Uterus (tissue), 4 donors: ENCODE results near the gene LILRB5. TPM values are rescaled to one million over a fixed set of nuclear protein-coding genes. Genes with fewer than 3 reads are reported as not detected.
"Not testable (repeated sequence)": the region's sequence is repeated elsewhere in the genome, so short reads cannot be mapped to it uniquely, and the experiment has no call there.

ENCODE experiments used
- DNase-seq, 2 donors: peaks; one replicate each; pipeline ENCODE4 v3.0.0-alpha.2; 2019 to 2020
- H3K27ac ChIP-seq, 2 donors: fragments of 200-600 bp; sonication (generic); 1 replicate in 1 of 2; 2 replicates in 1 of 2; pipeline ENCODE4 v1.5.1; 2016 to 2018
- H3K27me3 ChIP-seq, 2 donors: fragments of 200-600 bp; sonication (generic); one replicate each; pipeline ENCODE4 v1.5.1; 2018 to 2019; ENCODE audit warnings: control low read depth in 1 of 2
- H3K36me3 ChIP-seq, 2 donors: fragments of 200-600 bp; sonication (generic); one replicate each; pipeline ENCODE4 v1.5.1; 2019; ENCODE audit warnings: control low read depth in 1 of 2
- H3K4me1 ChIP-seq, 2 donors: fragments of 200-600 bp; sonication (generic); one replicate each; pipeline ENCODE4 v1.5.1; 2018 to 2019; ENCODE audit warnings: control low read depth in 1 of 2
- H3K4me3 ChIP-seq, 2 donors: fragments of 200-600 bp; sonication (generic); 1 replicate in 1 of 2; 2 replicates in 1 of 2; pipeline ENCODE4 v1.5.1; 2018 to 2019; ENCODE audit warnings: mild to moderate bottlenecking in 1 of 2
- H3K9me3 ChIP-seq, 2 donors: fragments of 200-600 bp; sonication (generic); one replicate each; pipeline ENCODE4 v1.5.1; 2019; ENCODE audit warnings: control low read depth in 1 of 2
- POLR2A ChIP-seq, 2 donors: fragments of 450-650 bp; IDR thresholded peaks; one replicate each; pipeline ENCODE4 v1.6.1; 2016; ENCODE audit warnings: antibody characterized with exemption in 2 of 2, mild to moderate bottlenecking in 1 of 2, moderate library complexity in 1 of 2
- intact Hi-C: fragments of 100-400 bp; cut with DNase I; formaldehyde crosslinking; loops from one replicate; pipeline ENCODE4 v1.15.1; 2023; ENCODE audit warnings: low total_unique reads
- total RNA-seq, 4 donors: library from RNA; depleted of rRNA in 3 of 4; stranded (reverse); fragments of >200 nt in 3 of 4; gene quantifications; one replicate each; pipeline versions ENCODE4 v1.1.0 to v1.2.4, GENCODE V29; 2014 to 2023
- TF ChIP-seq, protein P1 (sequence below), 4 experiments: fragments of 200-600 bp in 2 of 4; fragments of 450-650 bp in 2 of 4; sonication (generic) in 2 of 4; IDR thresholded peaks; one replicate each; pipeline ENCODE4 v1.5.1; 2016 to 2019; ENCODE audit warnings: antibody characterized with exemption in 4 of 4, mild to moderate bottlenecking in 2 of 4, moderate library complexity in 1 of 4
- donor health status: DM: yes; HTN: yes; CAD: no.

LILRB5 gene
- total RNA-seq, 4 donors from 2014 or later, result 3.2 to 3.7 (median 3.7) TPM; not detected in 1

DNA sequence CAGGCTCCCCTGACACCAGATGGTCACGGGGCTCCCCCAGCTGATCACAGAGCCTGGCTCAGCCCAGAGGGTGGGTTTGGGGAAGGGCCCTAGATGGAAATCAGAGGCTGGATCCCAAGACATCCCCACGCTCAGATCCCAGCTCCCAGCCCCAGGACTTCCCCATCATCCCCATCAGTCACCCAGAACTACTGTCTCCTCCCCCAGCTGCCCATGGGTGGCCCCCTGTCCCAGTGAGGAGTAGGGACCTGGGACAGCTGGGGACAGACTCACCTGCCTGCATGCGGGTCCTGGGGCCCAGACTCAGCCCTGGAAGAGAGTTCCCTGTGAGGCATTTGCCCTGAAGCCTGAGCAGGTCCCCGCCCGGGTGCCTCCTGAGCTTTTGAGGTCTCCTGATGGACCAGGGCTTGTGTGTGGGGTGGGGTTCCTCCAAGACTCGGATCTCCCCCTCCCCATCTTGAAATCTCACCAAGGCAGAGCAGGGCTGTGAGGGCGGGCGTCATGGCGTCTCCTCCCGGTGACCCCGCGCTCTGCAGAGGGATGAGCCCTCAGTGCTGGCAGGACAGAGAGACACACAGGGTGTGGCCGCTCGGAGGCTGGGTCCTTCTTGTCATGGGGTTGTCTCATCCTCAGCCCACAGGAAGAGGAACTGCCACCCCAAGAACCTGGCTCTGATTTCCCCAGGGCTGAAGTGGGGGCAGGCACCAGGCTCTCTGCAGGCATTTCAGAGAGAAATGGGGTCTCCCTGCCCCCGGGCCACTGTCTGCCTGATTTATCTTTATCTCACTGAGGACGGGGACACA lies 34.4 kb downstream of the LILRB5 start, which contains the start of gene LILRB3:
Gene LILRB3 (minus strand): TSS at position 534 of the 803 bp plus-strand sequence. CDS start 31 bp downstream, at position 503.
- H3K27ac ChIP-seq, H3K36me3 ChIP-seq, H3K27me3 ChIP-seq, H3K4me1 ChIP-seq, DNase-seq, intact Hi-C loops, H3K4me3 ChIP-seq, H3K9me3 ChIP-seq: not testable (repeated sequence)

DNA sequence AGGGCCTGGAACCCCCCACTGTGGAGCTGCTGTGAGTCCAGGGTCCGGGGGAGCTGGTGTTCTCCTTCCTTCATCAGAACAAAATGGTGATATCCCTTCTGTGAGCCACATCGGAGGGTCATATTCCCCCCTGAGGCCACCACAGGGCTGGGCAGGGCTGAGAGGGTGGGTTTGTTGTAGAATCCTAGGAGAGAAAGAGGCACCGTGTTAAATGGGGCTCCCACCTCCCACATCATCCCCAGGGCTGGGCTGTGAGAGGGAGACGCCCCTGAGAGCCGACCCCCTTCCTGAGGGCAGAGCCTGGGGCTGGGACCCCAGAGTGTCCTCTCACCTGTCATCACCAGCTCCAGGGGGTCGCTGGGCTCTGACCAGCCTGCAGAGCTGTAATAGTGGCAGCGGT lies 35.1 kb downstream of the LILRB5 start:
- H3K27ac ChIP-seq, DNase-seq, H3K36me3 ChIP-seq, H3K9me3 ChIP-seq, H3K4me1 ChIP-seq, intact Hi-C loops, H3K27me3 ChIP-seq, H3K4me3 ChIP-seq: not testable (repeated sequence)

DNA sequence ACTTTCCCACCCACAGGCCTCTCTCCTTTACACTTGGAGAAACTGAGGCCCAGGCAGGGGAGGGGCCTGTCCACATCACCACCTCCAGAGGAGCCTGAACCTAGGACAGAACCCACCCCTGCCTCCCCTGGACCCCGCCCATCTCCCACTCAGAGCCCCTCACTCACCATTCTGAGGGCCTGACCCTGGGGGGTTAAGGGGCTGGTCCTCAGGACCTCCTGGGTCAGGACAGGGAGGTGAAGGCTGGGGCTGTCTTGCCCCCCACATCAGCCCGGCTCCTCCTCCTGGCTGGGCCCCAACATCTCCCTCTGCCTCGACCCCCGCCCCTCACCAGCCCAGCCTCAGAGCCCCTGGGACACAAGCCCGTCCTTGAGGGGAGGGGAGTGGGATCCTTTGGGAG lies 37.4 kb downstream of the LILRB5 start:
- DNase-seq, H3K27ac ChIP-seq, H3K4me1 ChIP-seq, H3K36me3 ChIP-seq, H3K9me3 ChIP-seq, H3K4me3 ChIP-seq, intact Hi-C loops, H3K27me3 ChIP-seq: not testable (repeated sequence)

DNA sequence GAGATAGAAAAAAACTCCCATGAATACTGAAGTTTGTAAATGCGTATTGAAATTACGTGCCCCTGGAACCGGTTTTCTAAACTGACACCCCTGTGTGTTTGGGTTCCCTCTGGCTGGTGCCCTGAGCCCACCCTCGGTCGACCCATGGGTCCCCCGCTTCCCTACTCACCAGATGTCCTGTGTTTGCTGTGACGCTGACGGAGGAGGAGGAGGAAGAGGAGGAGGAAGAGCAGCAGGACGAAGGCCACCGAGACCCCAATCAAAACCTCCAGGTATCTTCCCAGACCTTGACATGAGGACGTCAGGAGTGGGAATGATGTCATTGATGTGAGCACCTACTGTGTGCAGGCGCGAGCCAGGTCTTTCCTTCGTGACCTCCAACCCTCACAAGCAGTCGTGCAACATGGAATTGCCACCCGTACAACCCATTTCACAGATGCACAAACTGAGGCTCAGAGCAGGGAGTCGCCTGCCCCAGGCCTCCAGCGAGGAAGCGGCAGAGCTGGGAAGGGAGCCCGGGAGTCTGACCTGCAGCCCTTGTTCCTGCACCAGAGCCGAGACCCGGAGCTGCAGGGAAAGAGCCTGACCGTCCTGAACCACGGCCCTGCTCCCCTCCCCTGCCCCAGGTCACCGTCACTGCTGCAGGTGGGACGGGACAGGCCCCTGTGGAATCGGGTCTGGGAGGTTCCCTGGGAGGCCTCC lies 38.0 kb downstream of the LILRB5 start:
- Histone ChIP-seq H3K9me3 (no peaks in the 10 kb centered on the region), H3K4me3 (no peak overlapping the region), H3K27me3 (no peaks in the 10 kb centered on the region), H3K27ac (no peak overlapping the region), H3K36me3 (no peaks in the 10 kb centered on the region), H3K4me1 (no peaks in the 10 kb centered on the region)
- no peak for TF ChIP-seq POLR2A (IDR thresholded peaks at IDR 0.05)
- TF ChIP-seq, protein P1, sequence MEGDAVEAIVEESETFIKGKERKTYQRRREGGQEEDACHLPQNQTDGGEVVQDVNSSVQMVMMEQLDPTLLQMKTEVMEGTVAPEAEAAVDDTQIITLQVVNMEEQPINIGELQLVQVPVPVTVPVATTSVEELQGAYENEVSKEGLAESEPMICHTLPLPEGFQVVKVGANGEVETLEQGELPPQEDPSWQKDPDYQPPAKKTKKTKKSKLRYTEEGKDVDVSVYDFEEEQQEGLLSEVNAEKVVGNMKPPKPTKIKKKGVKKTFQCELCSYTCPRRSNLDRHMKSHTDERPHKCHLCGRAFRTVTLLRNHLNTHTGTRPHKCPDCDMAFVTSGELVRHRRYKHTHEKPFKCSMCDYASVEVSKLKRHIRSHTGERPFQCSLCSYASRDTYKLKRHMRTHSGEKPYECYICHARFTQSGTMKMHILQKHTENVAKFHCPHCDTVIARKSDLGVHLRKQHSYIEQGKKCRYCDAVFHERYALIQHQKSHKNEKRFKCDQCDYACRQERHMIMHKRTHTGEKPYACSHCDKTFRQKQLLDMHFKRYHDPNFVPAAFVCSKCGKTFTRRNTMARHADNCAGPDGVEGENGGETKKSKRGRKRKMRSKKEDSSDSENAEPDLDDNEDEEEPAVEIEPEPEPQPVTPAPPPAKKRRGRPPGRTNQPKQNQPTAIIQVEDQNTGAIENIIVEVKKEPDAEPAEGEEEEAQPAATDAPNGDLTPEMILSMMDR (IDR thresholded peaks at IDR 0.05), result no peak
- intact Hi-C loops, result no loop called here
- DNase-seq, result no peak

DNA sequence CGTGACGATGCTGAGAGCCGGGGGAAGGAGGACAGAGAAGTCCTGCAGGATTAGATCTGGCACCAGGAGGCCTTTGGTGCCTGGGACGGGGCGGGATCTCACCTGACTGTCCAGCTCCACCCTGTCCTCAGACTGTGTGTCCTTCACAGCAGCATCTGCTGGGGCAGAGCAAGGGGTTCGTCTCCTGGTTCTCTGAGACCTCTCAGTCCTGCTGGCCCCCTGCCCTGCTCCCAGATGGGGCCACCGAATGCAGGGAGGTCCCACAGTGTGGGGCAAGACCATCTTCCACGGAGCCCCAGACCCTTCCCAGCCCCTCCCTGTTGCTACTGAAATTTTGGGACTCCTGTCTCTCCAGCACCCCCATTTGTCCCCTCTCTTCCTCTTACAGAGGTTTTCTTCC lies 38.8 kb downstream of the LILRB5 start:
- TF ChIP-seq, protein P1 (IDR thresholded peaks at IDR 0.05), result no peak
- TF ChIP-seq POLR2A (IDR thresholded peaks at IDR 0.05), result no peak
- Histone ChIP-seq H3K4me1 (no peaks in the 10 kb centered on the region), H3K27me3 (no peaks in the 10 kb centered on the region), H3K4me3 (no peak overlapping the region), H3K36me3 (no peaks in the 10 kb centered on the region), H3K27ac (no peak overlapping the region), H3K9me3 (no peaks in the 10 kb centered on the region)
- intact Hi-C loops, result no loop called here
- no peak for DNase-seq

DNA sequence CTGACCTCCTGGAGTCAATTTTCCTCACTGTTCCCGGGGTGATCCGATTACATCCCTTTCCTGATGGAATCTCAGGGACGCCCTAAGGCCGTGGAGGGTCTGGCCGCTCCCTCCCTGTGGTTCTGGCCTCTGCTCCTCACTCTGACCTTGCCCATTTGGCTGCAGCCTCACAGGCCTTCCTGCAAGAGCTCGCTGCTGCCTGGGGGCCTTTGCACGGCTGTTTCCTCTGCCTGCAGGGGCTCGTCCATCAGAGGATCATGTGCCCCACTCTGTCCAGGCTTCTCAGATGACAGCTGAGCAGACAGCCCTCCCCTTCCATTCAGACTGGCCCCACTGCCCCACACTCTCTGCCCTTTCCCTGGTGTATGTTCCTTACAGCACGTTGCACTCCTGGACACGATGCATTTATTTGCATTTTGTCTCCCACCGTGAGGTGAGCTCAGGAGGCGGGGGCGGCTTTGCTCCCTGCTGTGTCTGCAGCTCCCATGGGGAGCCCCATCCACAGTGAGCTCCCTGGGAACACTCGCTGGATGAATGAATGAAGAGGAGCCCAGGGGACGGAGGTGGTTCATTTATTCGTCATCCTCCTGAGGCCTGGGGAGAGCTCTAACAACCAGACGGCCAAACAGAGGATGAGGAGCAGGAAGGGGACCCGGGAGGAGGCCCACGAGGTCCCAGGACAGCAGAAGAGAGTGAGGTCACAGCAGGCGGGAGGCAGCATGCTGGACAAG lies 39.4 kb downstream of the LILRB5 start:
- H3K27ac ChIP-seq, H3K4me1 ChIP-seq, H3K36me3 ChIP-seq, H3K27me3 ChIP-seq, DNase-seq, intact Hi-C loops, H3K4me3 ChIP-seq, H3K9me3 ChIP-seq: not testable (repeated sequence)

DNA sequence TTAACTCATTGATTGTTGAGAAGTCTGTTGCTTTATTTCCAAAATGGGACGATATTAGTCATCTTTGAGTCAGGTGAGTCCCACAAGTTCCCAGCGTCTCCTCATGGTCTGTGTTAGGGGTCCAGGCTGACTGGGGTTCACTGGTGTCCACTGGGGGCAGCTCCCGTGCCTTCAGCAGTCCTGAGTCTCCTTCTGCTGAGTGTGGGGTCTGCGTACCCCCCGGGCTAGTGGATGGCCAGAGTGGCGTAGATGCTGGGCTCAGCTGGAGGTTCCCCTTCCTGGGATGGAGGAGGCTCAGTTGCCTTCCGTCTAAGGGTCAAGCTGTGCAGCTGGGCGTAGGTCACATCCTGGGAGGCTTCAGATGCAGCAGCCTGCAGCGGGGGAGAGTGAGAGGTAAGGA lies 40.2 kb downstream of the LILRB5 start:
- Histone ChIP-seq H3K27me3 (no peaks in the 10 kb centered on the region), H3K36me3 (no peaks in the 10 kb centered on the region), H3K27ac (no peak overlapping the region), H3K4me3 (no peak overlapping the region), H3K9me3 (no peaks in the 10 kb centered on the region), H3K4me1 (no peaks in the 10 kb centered on the region)
- no peak for DNase-seq
- no peak for TF ChIP-seq POLR2A (IDR thresholded peaks at IDR 0.05)
- TF ChIP-seq, protein P1 (IDR thresholded peaks at IDR 0.05), result no peak
- intact Hi-C loops, result no loop called here

DNA sequence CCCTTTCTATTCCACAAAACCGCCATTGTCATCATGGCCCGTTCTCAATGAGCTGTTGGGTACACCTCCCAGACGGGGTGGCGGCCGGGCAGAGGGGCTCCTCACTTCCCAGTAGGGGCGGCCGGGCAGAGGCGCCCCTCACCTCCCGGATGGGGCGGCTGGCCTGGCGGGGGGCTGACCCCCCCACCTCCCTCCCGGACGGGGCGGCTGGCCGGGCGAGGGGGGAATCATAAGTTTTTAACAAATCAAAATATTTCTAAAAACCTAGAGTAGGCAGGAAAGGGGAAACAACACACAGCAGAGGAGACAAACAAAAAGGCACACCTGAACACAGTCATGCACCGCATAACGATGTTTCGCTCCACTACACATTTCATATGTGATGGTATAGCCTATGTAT lies 42.3 kb downstream of the LILRB5 start:
- not testable (repeated sequence) for H3K9me3 ChIP-seq

DNA sequence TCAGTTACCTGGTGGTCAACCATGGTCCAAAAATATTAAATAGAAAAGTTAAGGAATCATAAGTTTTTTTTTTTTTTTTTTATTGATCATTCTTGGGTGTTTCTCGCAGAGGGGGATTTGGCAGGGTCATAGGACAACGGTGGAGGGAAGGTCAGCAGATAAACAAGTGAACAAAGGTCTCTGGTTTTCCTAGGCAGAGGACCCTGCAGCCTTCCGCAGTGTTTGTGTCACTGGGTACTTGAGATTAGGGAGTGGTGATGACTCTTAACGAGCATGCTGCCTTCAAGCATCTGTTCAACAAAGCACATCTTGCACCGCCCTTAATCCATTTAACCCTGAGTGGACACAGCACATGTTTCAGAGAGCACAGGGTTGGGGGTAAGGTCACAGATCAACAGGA lies 42.9 kb downstream of the LILRB5 start:
- H3K4me3 ChIP-seq, H3K9me3 ChIP-seq, intact Hi-C loops: not testable (repeated sequence)

More for the DNA sequence above, 42.3 kb downstream of the LILRB5 start:
- H3K27ac ChIP-seq, H3K4me3 ChIP-seq, DNase-seq, H3K36me3 ChIP-seq, H3K27me3 ChIP-seq, H3K4me1 ChIP-seq, intact Hi-C loops: not testable (repeated sequence)

More for the DNA sequence above, 42.9 kb downstream of the LILRB5 start:
- not testable (repeated sequence) for H3K27me3 ChIP-seq, H3K27ac ChIP-seq, H3K36me3 ChIP-seq, DNase-seq, H3K4me1 ChIP-seq
